Vagina (tissue), 2 donors: ENCODE measurements around the gene C1orf216. TPM values are rescaled to one million over a fixed set of nuclear protein-coding genes. Genes with fewer than 3 reads are reported as not detected.
"Not testable (repeated sequence)": the region's sequence is repeated elsewhere in the genome, so short reads cannot be mapped to it uniquely, and the experiment has no call there.

Source experiments
- DNase-seq, 2 donors: peaks; one replicate each; pipeline ENCODE4 v3.0.0-alpha.2; 2017; ENCODE audit errors: extremely low spot score in 2 of 2
- H3K27ac ChIP-seq: fragments of 200-600 bp; sonication (generic); one replicate; pipeline ENCODE4 v1.5.1; 2019
- H3K27me3 ChIP-seq: fragments of 200-600 bp; sonication (generic); one replicate; pipeline ENCODE4 v1.5.1; 2019
- H3K36me3 ChIP-seq, 2 donors: fragments of 200-600 bp; sonication (generic); one replicate each; pipeline ENCODE4 v1.5.1; 2017 to 2019
- H3K4me1 ChIP-seq: fragments of 200-600 bp; sonication (generic); one replicate; pipeline ENCODE4 v1.5.1; 2019
- H3K4me3 ChIP-seq, 2 donors: fragments of 200-600 bp; sonication (generic); 1 replicate in 1 of 2; 2 replicates in 1 of 2; pipeline ENCODE4 v1.5.1; 2016 to 2019
- H3K9me3 ChIP-seq: fragments of 200-600 bp; sonication (generic); one replicate; pipeline ENCODE4 v1.5.1; 2019
- CTCF ChIP-seq, 3 experiments: fragments of 450-650 bp in 2 of 3; fragments of 200-600 bp in 1 of 3; sonication (generic) in 1 of 3; IDR thresholded peaks; one replicate each; pipeline ENCODE4 v1.5.1; 2017 to 2019; ENCODE audit warnings: antibody characterized with exemption in 3 of 3, mild to moderate bottlenecking in 2 of 3, moderate library complexity in 2 of 3
- POLR2A ChIP-seq, 2 donors: fragments of 450-650 bp; IDR thresholded peaks; one replicate each; pipeline ENCODE4 v1.6.1; 2017; ENCODE audit warnings: antibody characterized with exemption in 2 of 2, mild to moderate bottlenecking in 2 of 2, moderate library complexity in 2 of 2
- POLR2AphosphoS5 ChIP-seq, 2 donors: sonication (generic); formaldehyde crosslinking; IDR thresholded peaks; one replicate each; pipeline ENCODE4 v1.9.0; 2017; ENCODE audit warnings: antibody characterized with exemption in 2 of 2, mild to moderate bottlenecking in 2 of 2, low read depth in 1 of 2; ENCODE audit not compliant: insufficient read depth in 1 of 2
- intact Hi-C: fragments of 100-400 bp; cut with DNase I; formaldehyde crosslinking; loops from one replicate; pipeline ENCODE4 v1.15.1; 2023
- total RNA-seq: library from RNA; depleted of rRNA; stranded (reverse); fragments of >200 nt; gene quantifications from one replicate; pipeline ENCODE4 v1.2.3, GENCODE V29; 2016

The C1orf216 gene
- total RNA-seq, 1 donor from 2014 or later, result 12.5 TPM

DNA sequence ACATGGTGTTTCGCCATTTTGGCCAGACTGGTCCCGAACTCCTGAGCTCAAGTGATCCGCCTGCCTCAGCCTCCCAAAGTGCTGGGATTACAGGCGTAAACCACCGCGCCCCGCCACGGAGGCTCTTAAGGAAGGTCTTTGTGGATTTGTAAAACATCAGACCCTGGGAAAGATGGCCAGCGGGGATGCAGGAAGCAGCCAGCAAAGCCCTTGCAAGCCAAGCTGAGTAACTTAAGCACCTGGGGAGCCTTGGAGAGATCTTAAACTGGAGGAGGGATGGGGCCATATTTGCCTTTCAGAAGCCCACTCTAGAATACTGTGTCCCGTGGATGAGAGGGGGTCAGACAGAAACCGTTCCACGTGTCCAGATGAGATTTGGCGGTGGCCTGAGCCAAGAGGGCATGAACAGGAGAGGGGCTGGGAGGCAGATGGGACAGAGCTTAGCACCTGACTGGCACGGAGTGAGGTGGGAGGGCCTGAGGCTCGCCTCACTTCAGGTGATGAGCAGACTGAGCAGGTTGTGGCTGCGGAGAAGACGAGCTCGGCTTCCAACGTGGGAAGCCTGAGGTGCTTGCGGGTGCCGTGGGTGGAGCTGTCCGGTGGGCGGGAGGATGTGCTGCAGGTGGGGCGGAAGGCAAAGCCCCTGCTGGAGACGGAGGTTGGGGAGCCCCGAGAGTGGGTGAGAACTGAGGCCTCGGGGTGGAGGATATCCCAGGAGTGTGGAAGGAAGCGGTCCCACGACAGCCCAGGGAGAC, 11.7 kb downstream of the C1orf216 start:
- Histone ChIP-seq H3K27ac (no peak overlapping the region), H3K4me3 (peak overlapping the region; percentile 41 to 53), H3K9me3 (no peaks in the 10 kb centered on the region), H3K27me3 (no peaks in the 10 kb centered on the region), H3K4me1 (peaks cover 20% of the 10 kb centered on the region), H3K36me3 (no peaks in the 10 kb centered on the region)
- intact Hi-C loops, result no loop called here
- DNase-seq, result no peak
- TF ChIP-seq CTCF (IDR thresholded peaks at IDR 0.05) (no peak), POLR2AphosphoS5 (IDR thresholded peaks at IDR 0.05; ENCODE audit: insufficient read depth in 1 of 2, low read depth in 1 of 2) (no peak), POLR2A (IDR thresholded peaks at IDR 0.05) (no peak)

GRCh38 chr1:35702508-35702907, 16.2 kb downstream of the C1orf216 start:
- no peaks in the 10 kb centered on the region for H3K27me3 ChIP-seq
- intact Hi-C loops, result no loop called here
- no peak overlapping the region for H3K27ac ChIP-seq
- H3K36me3 ChIP-seq, result no peaks in the 10 kb centered on the region
- DNase-seq, result no peak
- peaks cover 6% of the 10 kb centered on the region for H3K4me1 ChIP-seq
- TF ChIP-seq POLR2AphosphoS5 (IDR thresholded peaks at IDR 0.05; ENCODE audit: insufficient read depth in 1 of 2, low read depth in 1 of 2), result no peak
- no peak for TF ChIP-seq CTCF (IDR thresholded peaks at IDR 0.05)
- no peak for TF ChIP-seq POLR2A (IDR thresholded peaks at IDR 0.05)
- H3K9me3 ChIP-seq, result no peaks in the 10 kb centered on the region
- no peak overlapping the region for H3K4me3 ChIP-seq

- DNase-seq, H3K4me1 ChIP-seq, H3K27me3 ChIP-seq, H3K4me3 ChIP-seq, intact Hi-C loops, H3K27ac ChIP-seq, H3K9me3 ChIP-seq, H3K36me3 ChIP-seq: not testable (repeated sequence)
Observed at GRCh38 chr1:35699152-35699551, 19.5 kb downstream of the C1orf216 start.

DNA sequence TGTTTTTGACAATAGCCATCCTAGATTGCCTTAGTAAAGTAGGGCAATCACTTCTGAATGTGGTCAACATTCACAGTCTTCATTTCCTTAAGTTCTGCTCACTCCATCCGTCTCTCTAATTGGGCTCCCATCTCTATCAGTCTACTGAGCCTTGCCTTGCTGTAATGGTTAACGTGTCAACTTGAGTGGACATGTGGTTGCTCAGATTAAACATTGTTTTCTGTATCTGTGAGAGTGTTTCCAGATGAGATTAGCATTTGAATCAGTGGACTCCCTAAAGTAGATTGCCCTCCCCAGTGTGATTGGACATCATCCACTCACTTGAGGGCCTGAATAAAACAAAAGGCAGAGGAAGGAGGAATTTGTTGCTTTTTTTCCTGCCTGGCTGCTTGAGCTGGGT, 26.4 kb downstream of the C1orf216 start:
- intact Hi-C loops, result no loop called here
- Histone ChIP-seq H3K4me1 (no peaks in the 10 kb centered on the region), H3K27me3 (no peaks in the 10 kb centered on the region), H3K36me3 (no peaks in the 10 kb centered on the region), H3K27ac (no peak overlapping the region), H3K4me3 (no peak overlapping the region), H3K9me3 (no peaks in the 10 kb centered on the region)
- TF ChIP-seq POLR2AphosphoS5 (IDR thresholded peaks at IDR 0.05; ENCODE audit: insufficient read depth in 1 of 2, low read depth in 1 of 2), result no peak
- TF ChIP-seq CTCF (IDR thresholded peaks at IDR 0.05), result no peak
- TF ChIP-seq POLR2A (IDR thresholded peaks at IDR 0.05), result no peak
- no peak for DNase-seq

GRCh38 chr1:35691571-35692220, 27.0 kb downstream of the C1orf216 start:
- no peaks in the 10 kb centered on the region for H3K4me1 ChIP-seq
- H3K27ac ChIP-seq, result no peak overlapping the region
- H3K36me3 ChIP-seq, result no peaks in the 10 kb centered on the region
- intact Hi-C loops, result no loop called here
- TF ChIP-seq CTCF (IDR thresholded peaks at IDR 0.05) (no peak), POLR2AphosphoS5 (IDR thresholded peaks at IDR 0.05; ENCODE audit: insufficient read depth in 1 of 2, low read depth in 1 of 2) (no peak)
- DNase-seq, result no peak
- H3K9me3 ChIP-seq, result no peaks in the 10 kb centered on the region
- H3K4me3 ChIP-seq, result no peak overlapping the region
- H3K27me3 ChIP-seq, result no peaks in the 10 kb centered on the region
